GM18873 (cell line): ENCODE results near the gene ANXA8.
"Not testable (repeated sequence)": the region's sequence is repeated elsewhere in the genome, so short reads cannot be mapped to it uniquely, and the experiment has no call there.

Experiments used
- ATAC-seq: cut with Tn5 transposase; IDR thresholded peaks from one replicate; pipeline ENCODE4 v1.9.1; 2021; ENCODE audit warnings: mild to moderate bottlenecking, moderate library complexity, moderate number of reproducible peaks; ENCODE audit not compliant: unreplicated experiment, low FRiP score

The ANXA8 gene, protein sequence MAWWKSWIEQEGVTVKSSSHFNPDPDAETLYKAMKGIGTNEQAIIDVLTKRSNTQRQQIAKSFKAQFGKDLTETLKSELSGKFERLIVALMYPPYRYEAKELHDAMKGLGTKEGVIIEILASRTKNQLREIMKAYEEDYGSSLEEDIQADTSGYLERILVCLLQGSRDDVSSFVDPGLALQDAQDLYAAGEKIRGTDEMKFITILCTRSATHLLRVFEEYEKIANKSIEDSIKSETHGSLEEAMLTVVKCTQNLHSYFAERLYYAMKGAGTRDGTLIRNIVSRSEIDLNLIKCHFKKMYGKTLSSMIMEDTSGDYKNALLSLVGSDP

DNA sequence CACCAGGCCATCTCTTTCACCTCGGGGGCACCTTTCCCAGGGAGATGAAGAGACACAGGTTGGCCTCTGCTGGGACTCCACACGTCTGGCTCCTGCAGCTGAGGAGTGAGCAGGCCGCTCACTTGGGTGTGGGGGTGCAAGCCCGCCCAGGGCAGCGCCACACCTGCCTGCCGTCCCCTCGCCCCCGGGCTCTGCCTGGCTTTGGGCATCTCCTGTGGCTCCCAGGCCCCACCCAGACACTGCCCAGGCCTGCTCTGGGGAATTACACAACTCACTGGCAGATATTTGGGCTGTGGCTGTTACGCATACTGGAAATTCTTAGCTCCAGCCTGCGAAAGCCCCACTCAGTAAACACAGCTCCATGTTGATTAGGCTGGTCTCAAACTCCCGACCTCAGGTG is at the start of gene ANXA8:
Gene ANXA8 (minus strand): TSS at position 193 of the 400 bp plus-strand sequence. CDS start 182 bp downstream, at position 11.
- ATAC-seq = not testable (repeated sequence)

DNA sequence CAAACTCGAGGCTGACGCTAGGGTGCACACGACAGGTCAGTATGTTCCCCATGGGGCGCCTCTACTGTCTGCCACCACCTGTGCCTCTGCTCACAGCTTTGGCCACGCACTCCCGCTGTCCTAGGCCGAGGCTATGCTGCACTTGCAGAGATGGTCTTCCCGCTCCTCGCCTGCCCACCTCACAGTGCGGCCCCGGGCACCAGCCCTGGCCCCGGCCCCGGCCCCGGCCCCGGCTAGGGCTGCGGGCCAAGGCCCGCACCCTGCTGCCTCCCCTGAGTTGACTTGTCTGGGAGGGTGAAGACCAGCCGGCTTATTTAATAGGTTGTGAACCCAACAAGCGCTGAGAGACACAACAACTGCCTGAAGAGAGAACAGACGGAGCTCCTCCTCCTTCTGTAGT is 39.6 kb upstream of the ANXA8 start, which contains the start of gene AGAP9:
Gene AGAP9 (minus strand): TSS at position 164 of the 400 bp plus-strand sequence. CDS start 112 bp downstream, at position 52.
- not testable (repeated sequence) for ATAC-seq

DNA sequence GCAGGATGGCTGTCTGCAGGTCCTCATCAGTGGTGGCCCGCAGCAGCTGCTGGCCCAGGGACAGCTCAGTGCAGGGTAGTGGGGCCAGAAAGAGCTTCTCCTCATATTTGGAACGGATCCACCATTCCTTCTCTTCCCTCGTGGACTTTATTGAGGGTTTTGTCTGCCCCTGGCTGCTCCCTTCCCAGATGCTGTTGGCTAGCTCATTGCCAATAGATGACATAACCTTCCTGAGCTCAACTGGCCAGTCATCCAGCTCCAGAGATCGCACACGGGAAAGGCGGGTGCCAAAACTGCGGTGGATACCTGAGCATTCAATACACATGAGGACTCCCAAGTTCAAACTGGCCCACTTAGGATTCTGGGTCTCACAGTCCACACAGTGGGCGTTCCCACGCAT is 18.4 kb upstream of the ANXA8 start:
- ATAC-seq = not testable (repeated sequence)

DNA sequence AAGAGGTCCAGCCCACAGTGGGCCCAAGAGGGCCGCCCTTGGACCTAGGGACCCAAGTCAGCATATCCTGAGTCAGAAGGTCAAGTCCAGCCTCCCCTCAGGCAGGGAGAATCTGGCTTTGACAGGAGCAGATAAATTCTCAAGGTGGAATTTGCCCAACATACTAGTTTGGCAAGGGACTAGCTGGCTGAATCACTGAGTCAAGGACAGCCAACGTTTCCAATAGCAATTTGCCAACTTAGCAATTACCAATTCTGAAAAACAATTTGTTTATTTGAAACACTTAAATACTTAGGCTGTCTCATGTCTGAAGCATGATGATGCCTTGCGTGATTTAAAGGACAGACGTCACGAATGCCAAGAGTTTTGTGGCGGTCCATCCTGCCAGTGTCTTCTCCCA is 10.3 kb upstream of the ANXA8 start:
- ATAC-seq = not testable (repeated sequence)

DNA sequence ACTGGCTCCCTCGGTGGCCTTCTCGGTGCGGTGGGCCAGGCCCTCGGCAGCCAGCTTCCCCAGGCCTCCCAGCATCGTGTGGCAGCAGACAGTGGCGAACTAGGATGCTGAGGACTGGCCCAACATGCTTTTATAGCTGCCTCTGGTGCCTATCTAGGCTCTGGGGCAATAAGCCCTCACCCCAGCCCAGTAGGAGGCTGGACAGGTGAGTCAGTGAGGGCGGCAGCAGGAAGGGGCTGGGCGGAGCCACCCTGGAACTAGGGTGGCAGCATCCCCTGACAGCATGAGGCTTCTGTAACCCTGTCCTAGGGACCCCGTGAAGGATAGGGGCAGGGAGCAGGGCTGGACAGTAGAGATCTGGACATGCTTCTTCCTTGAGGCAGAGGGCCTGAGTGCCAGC is 7.7 kb upstream of the ANXA8 start, which contains the start of gene FAM25G:
Gene FAM25G (minus strand): TSS at position 101 of the 400 bp plus-strand sequence. CDS start 26 bp downstream, at position 75.
- ATAC-seq = not testable (repeated sequence)

DNA sequence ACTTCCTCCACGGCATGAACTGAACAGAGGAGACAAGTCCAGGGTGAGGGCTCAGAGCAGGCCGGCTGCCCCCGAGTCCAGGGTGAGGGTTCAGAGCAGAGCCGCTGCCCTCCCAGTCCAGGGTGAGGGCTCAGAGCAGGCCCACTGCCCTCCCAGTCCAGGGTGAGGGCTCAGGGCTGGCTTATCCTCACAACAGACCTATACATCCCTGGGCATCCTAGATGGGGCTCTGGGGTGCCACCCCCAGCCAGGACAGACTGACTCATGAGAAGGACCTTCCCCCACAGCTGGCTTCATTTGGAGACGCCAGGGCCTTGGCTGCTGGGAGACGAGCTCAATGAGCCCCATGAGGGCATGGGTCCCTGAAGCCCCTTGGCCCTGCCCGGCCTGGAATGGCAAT is 5.7 kb upstream of the ANXA8 start:
- not testable (repeated sequence) for ATAC-seq

DNA sequence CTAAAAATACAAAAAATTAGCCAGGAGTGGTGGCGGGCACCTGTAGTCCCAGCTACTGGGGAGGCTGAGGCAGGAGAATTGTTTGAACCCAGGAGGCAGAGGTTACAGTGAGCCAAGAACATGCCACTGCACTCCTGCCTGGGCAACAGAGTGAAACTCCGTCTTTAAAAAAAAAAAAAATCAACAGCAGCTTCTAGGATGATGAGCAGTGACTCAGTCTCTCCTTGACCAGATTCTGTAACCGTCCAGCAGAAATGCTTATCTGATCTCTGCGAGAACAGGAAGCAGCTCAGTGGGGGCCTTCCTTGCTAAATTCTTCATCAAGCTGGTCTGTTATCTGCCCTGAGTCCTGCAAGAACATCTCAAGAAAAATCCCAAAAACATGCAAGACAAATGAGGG is 2.0 kb upstream of the ANXA8 start:
- not testable (repeated sequence) for ATAC-seq

DNA sequence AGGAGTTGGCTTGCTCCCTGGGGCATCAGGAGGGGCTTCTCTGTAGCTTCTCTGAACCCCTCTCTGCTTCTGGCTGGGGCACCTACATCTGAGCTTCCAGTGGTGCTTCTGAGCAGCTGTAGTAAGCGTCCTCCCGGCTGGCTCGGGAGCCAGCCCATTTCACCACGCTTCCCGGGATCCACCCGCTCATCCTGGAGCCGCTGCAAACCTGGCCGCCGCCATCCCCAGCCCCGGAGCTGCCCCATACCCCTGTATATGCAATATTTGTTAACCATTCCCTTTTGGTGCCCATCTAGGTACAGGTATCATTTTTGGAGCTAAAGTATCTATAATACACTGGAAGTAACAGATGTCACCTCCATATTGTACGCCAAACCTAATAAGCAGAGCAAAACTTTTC is 871 bp upstream of the ANXA8 start:
- ATAC-seq = not testable (repeated sequence)

DNA sequence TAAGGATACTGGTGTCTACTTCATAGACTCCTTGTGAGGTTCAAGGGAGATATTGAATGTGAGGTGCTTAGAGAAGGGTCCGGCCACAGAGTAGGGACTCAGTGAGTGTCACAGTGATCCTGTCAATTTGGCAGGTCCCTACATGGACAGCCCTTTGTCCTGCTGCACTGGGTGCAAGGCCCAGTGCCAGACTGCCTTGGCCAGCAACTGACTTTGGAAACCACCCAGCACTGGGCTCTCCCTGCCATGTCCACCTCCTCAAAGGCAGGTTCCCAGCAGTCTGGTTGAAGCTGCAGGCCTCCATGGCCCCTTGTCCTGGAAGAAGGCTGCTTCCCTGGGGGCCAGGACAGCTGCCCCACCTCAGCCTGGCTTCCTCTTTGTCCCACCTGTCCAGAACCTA is 1.5 kb downstream of the ANXA8 start:
- ATAC-seq = not testable (repeated sequence)

DNA sequence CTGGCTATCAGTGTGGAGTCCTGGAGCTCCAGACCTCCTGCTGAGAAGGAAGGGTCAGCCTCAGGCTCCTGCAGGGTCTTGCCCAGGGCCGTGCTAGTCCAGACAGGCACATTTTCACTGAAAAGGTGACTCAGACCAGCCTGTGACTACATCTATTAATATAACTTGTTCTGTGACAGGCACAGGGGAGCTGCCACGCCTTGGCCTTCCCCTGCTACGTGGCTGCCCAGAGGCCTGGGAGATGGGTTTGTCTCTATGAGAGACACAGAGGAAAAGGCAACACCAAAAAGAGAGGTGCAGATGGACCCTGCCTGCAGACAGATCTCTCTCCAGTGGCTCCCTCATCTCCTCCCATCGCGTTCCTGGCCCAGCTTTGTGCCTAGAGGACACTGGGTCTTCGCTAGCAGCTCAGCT is 2.1 kb downstream of the ANXA8 start:
- ATAC-seq = not testable (repeated sequence)

DNA sequence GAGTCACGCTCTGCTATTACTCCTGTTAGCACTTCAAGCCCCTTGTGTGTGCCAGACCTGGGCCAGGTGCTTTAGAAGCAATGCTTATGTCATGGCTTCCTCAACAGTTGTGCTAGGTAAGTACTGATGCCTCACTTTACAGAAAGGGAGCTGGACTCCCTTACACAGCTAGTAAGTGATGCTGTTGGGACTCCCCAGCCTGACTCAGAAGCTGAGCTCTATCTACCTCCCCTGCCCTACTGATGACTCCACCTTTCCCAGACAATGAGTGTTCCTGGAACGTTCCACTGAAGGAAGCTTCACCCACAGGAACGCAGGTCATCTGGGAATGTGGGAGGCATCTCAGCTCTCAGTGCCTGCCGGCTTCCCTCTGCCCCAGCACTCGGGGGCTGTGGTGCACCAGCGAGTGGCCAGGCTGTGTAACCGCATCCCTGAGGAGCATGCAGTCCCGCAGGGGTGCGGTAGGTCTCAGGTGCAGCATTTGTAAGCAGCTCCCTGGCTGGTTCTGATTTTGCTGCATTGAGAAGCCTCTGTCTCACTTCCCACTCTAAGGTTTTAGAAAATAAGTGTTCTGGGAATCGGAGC is 2.6 kb downstream of the ANXA8 start:
- not testable (repeated sequence) for ATAC-seq

DNA sequence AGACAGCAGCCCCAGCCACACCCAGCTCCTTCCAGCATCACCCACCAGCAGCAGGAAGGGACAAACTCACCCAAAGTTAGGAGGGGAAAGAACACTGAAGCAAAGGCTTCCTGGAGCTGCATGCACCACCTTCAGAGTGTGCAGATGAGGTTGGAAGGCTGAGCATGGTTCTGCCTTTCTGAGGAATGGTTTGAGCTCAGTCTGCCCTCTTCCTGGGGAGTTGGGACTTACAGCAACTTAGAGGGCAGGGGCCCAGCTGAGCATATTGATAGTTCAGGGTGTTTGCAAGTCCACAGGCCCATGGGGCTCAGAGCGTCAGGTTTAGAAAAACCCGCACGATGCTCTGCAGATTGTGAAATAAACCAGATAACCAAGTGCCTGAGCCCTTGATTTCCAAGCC is 3.8 kb downstream of the ANXA8 start:
- ATAC-seq = not testable (repeated sequence)

DNA sequence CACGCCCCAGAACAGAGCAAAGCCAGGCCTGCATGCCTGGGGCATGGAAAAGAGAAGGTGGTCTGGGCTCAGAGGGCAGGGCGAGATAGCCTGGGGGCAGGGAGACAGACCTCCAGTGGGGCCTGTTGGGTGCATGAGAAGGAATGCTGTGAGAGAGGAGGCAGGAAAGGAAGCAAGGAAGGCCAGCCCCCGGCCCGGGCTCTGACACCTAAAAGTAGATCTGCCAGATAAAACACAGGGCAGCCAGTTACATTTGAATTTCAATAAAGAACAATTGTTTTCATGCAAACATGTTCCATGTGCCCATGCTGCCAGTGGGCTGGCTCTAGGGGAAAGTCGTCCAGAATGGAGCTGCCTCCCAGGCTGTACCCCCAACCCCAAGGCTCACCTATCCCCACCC is 5.8 kb downstream of the ANXA8 start:
- ATAC-seq = not testable (repeated sequence)

DNA sequence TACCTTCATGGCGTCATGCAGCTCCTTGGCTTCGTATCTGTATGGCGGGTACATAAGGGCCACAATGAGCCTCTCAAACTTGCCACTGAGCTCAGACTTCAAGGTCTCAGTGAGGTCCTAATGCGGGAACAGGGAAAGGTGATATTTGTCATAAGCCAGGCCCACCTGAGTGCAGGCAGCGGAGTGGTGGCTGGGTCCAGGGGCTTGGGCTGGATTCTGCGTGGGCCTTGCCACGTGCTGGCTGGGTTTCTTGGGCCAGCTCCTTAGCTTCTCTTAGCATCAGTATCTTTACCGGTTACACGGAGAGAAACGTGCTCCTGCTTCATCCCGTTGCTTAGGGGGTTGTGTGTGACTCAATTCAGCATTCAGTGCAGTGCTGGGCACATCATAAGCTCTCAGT is 6.8 kb downstream of the ANXA8 start:
- ATAC-seq = not testable (repeated sequence)

DNA sequence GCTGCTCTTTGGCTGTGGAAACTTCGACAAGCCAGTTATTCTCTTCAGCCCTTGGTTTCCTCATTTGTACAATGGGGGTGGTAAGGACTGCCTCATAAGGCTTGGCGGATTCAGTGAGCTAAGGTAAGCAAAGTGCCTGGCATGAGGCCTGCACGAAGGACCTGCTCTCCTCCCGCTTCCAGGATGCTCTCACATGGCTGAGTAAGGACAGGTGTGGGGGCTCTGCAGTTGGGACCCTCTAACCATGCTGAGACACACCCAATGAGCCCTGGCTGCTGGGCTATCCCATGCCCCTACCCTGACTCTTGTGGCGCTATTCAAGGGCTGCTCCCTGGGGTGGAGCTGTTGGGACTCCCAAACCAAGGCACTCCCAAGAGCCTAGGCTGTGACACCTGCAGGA is 8.8 kb downstream of the ANXA8 start:
- ATAC-seq = not testable (repeated sequence)

DNA sequence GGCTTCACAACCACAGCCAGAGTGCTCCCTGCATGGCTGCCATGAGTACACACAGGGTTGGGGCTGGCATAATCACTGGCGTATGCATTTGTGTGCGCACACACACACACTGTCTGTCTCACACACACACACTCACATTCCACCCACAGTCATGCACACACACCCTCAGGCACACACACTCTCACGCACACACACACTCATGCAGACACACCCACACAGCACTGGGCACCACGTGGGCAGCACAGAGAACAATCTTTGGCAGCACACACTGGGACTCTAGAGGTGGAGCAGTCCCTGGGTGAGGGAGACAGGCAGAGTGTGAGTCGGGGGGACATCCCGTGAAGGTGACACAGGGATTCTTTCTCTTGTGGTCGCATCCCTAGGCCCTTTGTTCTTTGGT is 10.4 kb downstream of the ANXA8 start:
- not testable (repeated sequence) for ATAC-seq

DNA sequence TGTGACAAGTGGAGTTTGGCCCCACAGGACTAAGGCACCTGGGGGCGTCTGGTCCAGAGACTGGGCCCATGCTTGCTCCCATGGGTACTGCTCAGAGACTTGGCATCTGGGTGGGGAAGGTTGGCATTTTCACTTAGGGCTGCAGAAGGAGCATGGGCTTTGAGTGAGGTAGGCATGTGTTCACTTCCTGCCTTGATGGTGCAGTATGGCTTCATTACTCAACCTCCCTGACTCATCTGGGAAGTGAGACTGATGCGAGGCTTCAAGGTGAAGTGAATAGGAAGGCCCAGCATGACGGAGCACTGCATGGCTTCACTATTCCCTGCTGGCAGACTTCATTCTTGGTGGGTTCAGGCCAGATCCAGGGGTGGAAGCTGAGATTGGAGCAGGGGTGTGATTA is 11.3 kb downstream of the ANXA8 start:
- peak; percentile 62 for ATAC-seq

DNA sequence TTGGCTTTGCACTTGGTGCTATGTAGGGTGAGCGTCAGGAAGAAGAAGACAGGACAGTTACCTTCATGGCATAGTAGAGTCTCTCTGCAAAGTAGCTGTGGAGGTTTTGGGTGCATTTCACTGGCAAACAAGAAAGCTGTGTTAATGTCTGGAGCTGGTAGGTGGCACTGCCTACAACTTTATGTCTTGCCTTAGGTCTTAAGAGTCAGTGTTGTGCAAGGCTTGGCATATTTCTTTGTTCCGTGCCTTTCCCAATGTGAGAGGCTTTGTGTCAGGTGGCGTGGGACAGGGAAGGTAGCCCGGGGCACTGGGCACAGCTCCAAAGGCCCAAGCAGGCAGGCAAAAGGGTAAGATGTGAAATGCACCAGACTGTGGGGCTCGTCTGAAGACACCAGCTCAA is 11.8 kb downstream of the ANXA8 start:
- ATAC-seq = not testable (repeated sequence)

DNA sequence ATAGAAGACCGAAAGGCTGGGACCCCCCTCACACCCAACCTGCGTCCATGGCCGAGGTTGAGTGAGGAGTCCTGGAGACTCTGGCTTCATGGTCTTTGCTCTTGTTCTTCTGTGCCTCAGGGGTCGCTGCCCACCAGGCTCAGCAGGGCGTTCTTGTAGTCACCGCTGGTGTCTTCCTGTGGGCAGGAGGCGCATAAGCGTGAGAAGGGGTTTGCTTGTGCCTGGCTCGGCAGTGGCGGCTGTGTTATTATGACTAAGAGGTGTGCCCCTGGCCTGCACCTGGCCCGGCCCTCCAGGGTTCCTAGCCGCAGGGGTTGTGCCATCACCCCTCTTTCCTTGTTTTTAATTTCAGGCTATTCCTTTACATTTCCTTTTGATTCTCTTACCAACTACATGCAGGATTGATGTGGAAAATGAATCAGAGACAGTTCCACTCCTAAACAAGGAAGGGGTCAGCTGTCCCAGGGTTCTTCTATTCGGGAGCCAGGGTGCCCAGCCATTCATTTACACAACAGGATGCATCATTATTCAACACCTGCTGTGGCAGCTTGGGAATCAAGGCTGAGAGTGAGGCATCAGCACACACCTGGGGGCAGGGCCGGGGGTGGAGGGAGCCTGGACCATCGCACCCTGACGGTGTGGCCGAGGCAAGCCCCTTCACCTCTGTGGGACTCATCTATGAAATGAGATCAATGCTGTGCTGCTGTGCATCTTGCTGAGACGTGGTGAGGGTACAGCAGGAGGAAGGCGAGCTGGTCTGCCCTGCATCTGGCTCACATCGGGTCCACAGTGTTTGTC is 15.0 kb downstream of the ANXA8 start:
- ATAC-seq = not testable (repeated sequence)

DNA sequence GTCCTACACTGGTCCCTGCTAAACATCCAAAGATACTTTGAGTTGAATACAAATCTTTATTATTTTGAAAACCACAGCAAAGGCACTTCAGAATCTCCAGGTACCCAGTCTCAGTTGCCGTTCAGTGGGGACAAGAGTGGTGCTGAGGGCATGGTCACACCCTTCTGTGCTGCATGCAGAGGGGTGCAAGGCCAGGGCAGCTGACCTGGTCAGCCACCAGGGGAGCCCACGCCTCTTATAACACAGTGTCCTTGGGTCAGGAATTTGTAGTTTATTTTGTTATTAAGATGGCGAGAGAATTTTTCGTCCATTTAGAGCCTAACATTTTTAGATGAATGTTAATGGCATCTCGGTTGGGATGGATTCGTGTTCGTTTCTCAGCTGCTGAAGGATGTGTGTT is 16.0 kb downstream of the ANXA8 start:
- ATAC-seq = not testable (repeated sequence)

DNA sequence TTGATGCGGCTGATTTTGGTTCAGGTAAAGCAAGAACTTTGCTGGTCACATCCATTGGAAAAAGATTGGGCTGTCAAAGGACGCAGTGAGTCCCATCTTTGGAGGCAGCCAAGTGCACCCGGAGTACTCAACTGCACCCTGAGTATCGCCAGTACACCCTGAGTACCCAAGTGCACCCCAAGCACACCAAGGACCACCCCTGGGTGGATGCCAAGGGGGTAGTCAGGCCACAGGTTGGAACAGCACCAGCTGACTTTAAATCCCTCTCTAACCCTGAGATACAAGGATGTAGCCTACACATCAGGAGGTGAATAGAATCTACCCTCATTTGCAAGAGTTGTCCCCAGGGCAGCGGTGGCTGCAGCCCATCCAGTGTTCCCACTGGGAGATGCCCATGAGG is 16.5 kb downstream of the ANXA8 start:
- not testable (repeated sequence) for ATAC-seq
